GM12892 (cell line): Measurements from ENCODE around the gene ANKRD24.

ENCODE experiments used
- POLR2A ChIP-seq: IDR thresholded peaks from 2 replicates; pipeline ENCODE4 v1.6.1; 2011; ENCODE audit warnings: low read depth, low read length, control low read depth
- POLR2AphosphoS5 ChIP-seq: IDR thresholded peaks from 2 replicates; pipeline ENCODE4 v1.6.1; 2011; ENCODE audit warnings: low read depth, low read length, control low read depth
- TAF1 ChIP-seq: IDR thresholded peaks from 2 replicates; pipeline ENCODE4 v1.6.1; 2011; ENCODE audit warnings: low read depth, mild to moderate bottlenecking, control low read depth, low read length, borderline replicate concordance

DNA sequence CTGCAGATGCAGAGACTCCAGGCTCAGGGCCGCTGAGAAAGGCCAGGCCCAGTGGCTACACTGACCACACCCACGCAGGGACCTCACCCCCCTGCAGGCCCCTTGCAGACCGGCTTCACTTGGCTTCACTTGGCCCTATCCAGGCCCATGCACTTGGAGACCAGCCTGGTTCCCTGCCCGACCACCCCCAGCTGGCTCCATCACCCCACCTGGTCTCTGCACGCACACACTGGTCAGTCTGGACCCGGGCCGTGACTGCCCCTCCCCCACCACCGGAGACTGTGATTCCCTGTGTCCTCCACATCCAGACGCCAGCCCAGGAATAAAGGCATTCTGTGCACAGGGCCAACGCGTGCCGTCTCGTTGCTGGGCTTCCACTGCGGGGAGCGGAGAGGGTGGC, 42.0 kb downstream of the ANKRD24 start:
- TF ChIP-seq POLR2AphosphoS5 (no peak), POLR2A (no peak), TAF1 (no peak)
